Tibial nerve (tissue), 4 donors: ENCODE results near the gene RBM17. TPM values are rescaled to one million over a fixed set of nuclear protein-coding genes. Genes with fewer than 3 reads are reported as not detected.

Experiments used
- DNase-seq, 2 donors: peaks; one replicate each; pipeline ENCODE4 v3.0.0-alpha.2; 2019; ENCODE audit warnings: low spot score in 2 of 2
- H3K27ac ChIP-seq, 4 donors: fragments of 200-600 bp; sonication (generic) in 3 of 4; one replicate each; pipeline ENCODE4 v1.5.1; 2017 to 2019; ENCODE audit warnings: mild to moderate bottlenecking in 1 of 4
- H3K27me3 ChIP-seq, 2 donors: fragments of 200-600 bp; sonication (generic) in 1 of 2; one replicate each; pipeline versions ENCODE4 v1.5.1 to v1.6.0; 2017 to 2019
- H3K36me3 ChIP-seq, 3 donors: fragments of 200-600 bp; sonication (generic); one replicate each; pipeline ENCODE4 v1.5.1; 2018 to 2019
- H3K4me1 ChIP-seq, 4 donors: fragments of 200-600 bp; sonication (generic) in 3 of 4; one replicate each; pipeline ENCODE4 v1.5.1; 2017 to 2019
- H3K4me3 ChIP-seq, 4 donors: fragments of 200-600 bp; sonication (generic) in 3 of 4; one replicate each; pipeline ENCODE4 v1.5.1; 2017 to 2019; ENCODE audit warnings: mild to moderate bottlenecking in 1 of 4, moderate library complexity in 1 of 4
- H3K9me3 ChIP-seq, 4 donors: fragments of 200-600 bp; sonication (generic) in 3 of 4; one replicate each; pipeline ENCODE4 v1.5.1; 2017 to 2019
- EP300 ChIP-seq, 2 donors: sonication (generic); formaldehyde crosslinking; IDR thresholded peaks; one replicate each; pipeline ENCODE4 v1.6.1; 2017; ENCODE audit warnings: antibody characterized with exemption in 2 of 2, mild to moderate bottlenecking in 1 of 2
- POLR2A ChIP-seq, 2 donors: fragments of 450-650 bp; IDR thresholded peaks; one replicate each; pipeline ENCODE4 v1.6.1; 2017; ENCODE audit warnings: antibody characterized with exemption in 2 of 2, mild to moderate bottlenecking in 2 of 2, moderate library complexity in 2 of 2
- WGBS, 2 donors: methylation state at CpG; one replicate each; pipeline ENCODE4 v1.1.5; 2018; 5-methylcytosine and 5-hydroxymethylcytosine counted together
- total RNA-seq, 4 donors: library from RNA; depleted of rRNA; stranded (reverse); fragments of >200 nt; gene quantifications; one replicate each; pipeline ENCODE4 v1.1.0, GENCODE V29; 2016
- TF ChIP-seq, protein P1 (sequence below), 5 experiments: fragments of 200-600 bp in 3 of 5; fragments of 450-650 bp in 2 of 5; sonication (generic) in 3 of 5; IDR thresholded peaks; one replicate each; pipeline ENCODE4 v1.5.1; 2016 to 2019; ENCODE audit warnings: antibody characterized with exemption in 5 of 5, mild to moderate bottlenecking in 3 of 5, moderate library complexity in 2 of 5

The RBM17 gene
- total RNA-seq, 4 donors from 2014 or later, result 70.6 to 109 (median 94.3) TPM

DNA sequence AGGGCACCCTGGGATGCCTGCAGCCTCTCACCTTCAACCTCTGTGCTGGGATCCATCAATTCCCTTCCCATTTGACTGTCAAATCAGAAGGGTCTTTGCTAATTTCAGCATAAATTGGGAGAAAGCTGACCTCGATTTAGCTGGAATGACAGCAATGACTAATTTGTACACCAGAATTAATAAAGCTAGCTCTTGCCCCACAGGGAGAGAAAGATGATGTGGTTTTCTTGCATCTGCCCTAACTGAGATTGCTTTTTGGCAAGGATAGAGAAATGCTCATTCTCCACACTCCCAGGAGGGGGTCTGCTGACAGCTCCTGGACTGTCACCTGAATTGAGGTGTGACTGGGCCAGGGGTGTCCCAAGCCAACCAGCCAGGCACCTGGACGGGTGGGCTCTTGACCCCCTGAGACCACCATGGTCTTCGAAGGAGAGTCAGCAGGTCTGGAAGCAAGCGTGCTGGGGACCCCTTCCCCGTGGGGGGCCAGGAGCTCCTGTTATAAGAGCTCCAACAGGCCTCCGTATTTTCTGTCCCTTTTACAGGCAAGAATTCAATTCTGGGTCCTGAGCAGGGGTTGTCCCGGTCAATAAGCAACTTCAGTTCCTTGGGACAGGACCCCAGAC lies 42.1 kb downstream of the RBM17 start:
- Histone ChIP-seq H3K9me3 (no peaks in the 10 kb centered on the region), H3K4me1 (peaks cover 0 to 9% (median 0%) of the 10 kb centered on the region in 4 donors), H3K27ac (no peak overlapping the region), H3K27me3 (peaks cover 0 to 4% of the 10 kb centered on the region in 2 donors), H3K36me3 (no peaks in the 10 kb centered on the region), H3K4me3 (no peak overlapping the region)
- 73 to 76% methylated on average over 6 to 7 of the region's 7 CpGs for WGBS, 2 donors
- no peak for DNase-seq
- TF ChIP-seq EP300 (IDR thresholded peaks at IDR 0.05) (no peak), POLR2A (IDR thresholded peaks at IDR 0.05) (no peak)
- TF ChIP-seq, protein P1, sequence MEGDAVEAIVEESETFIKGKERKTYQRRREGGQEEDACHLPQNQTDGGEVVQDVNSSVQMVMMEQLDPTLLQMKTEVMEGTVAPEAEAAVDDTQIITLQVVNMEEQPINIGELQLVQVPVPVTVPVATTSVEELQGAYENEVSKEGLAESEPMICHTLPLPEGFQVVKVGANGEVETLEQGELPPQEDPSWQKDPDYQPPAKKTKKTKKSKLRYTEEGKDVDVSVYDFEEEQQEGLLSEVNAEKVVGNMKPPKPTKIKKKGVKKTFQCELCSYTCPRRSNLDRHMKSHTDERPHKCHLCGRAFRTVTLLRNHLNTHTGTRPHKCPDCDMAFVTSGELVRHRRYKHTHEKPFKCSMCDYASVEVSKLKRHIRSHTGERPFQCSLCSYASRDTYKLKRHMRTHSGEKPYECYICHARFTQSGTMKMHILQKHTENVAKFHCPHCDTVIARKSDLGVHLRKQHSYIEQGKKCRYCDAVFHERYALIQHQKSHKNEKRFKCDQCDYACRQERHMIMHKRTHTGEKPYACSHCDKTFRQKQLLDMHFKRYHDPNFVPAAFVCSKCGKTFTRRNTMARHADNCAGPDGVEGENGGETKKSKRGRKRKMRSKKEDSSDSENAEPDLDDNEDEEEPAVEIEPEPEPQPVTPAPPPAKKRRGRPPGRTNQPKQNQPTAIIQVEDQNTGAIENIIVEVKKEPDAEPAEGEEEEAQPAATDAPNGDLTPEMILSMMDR (IDR thresholded peaks at IDR 0.05), result no peak

DNA sequence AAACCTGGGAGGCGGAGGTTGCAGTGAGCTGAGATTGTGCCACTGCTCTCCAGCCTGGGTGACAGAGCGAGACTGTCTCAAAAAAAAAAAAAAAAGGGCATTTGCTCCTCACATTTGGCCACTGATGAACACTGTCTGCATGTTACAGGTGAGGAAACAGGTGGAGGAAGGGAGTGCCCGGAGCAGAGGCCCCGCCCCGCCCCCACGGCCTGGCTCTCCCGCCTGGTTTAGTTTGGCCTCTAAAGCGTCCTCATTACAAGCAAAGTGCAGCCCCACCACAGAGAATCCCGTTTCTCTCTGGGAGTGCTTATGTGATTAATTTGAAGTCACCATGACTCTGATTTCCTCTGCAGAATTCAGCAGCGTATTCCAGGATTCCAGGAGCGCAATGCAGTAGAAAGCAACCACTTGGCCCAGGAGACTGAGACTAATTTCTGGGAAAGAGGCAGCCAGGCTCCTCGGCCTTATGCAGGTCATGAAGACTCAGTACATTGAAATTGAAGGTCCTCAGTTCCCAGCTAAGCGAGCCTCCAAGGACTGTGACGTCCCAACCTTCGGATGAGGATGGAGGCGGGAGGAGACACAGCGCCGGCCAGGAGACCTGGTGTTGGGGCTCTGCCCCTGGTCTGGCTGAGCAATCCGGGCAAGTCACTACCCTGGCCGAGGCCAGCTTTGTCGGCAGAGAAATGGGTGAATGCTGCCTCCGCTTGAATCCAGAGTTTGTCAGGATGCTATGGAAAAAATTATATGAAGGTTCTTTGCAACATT lies 44.7 kb downstream of the RBM17 start:
- H3K27me3 ChIP-seq, result peaks cover 0 to 4% of the 10 kb centered on the region in 2 donors
- WGBS, 2 donors, result 81 to 82% methylated on average over 22 of the region's 22 CpGs
- DNase-seq, result no peak

DNA sequence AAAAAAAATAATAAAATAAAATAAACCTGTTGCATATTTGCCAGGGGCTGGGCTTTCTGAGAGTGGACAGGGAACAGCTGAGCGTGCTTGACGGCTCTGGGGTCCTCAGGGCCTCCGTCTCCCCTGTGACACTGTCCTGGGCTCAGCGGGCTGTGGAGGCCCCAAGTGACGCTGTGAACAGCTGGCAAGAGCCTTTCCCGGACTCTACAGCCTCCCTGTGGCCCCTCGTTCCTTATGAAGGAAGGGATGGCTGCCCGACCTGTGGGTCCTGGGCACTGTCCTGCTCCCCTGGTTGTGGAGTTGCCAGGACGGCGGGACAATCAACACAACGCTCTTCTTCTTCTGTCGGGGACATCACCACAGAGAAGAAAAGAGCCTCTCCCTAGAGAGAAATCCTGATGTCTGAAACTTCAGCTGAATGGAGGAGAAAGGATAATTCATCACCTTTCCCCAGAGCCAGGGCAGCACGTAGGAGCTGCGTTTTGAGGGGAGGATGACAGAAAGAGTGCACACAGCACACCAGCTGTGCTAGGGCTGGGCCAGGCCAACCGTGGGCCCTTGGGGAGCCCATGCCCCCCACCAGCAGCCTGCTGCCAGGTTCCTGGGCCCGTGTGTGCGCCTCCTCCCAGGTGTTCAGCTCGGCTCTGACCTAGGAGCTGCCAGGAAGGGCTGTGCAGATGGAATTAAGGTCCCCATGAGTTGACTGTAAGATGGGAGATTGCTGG lies 45.4 kb downstream of the RBM17 start:
- Histone ChIP-seq H3K36me3 (no peaks in the 10 kb centered on the region), H3K27me3 (peaks cover 0 to 4% of the 10 kb centered on the region in 2 donors), H3K9me3 (no peaks in the 10 kb centered on the region), H3K4me1 (no peaks in the 10 kb centered on the region), H3K4me3 (no peak overlapping the region), H3K27ac (no peak overlapping the region)
- 79 to 85% methylated on average over 18 of the region's 18 CpGs for WGBS, 2 donors
- DNase-seq, result no peak
- no peak for TF ChIP-seq EP300 (IDR thresholded peaks at IDR 0.05)
- TF ChIP-seq, protein P1 (IDR thresholded peaks at IDR 0.05), result no peak
- no peak for TF ChIP-seq POLR2A (IDR thresholded peaks at IDR 0.05)

More for the DNA sequence above, 44.7 kb downstream of the RBM17 start:
- Histone ChIP-seq H3K9me3 (no peaks in the 10 kb centered on the region), H3K36me3 (no peaks in the 10 kb centered on the region), H3K4me1 (peaks cover 0 to 7% (median 0%) of the 10 kb centered on the region in 4 donors), H3K4me3 (no peak overlapping the region), H3K27ac (no peak overlapping the region)
- TF ChIP-seq EP300 (IDR thresholded peaks at IDR 0.05) (no peak), POLR2A (IDR thresholded peaks at IDR 0.05) (no peak)
- TF ChIP-seq, protein P1 (IDR thresholded peaks at IDR 0.05), result no peak

DNA sequence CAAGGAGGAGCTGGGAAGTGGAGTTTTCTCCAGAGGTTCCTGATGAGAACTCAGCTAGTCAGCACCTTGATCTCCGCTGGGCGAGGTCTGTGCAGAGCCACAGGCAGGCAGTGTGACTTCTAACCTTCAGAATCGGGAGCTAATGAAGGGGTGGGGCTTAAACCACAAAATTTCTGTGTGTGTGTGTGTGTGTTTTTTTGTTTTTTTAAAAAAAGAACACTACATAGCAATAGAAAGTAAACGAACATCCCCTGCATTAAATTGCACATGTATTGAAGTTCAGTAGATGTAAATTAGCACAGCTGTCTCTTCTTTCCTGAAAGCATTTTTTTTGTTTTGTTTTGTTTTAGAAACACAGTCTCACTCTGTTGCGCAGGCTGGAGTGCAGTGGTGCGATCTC lies 46.2 kb downstream of the RBM17 start:
- peaks cover 0 to 3% (median under 1%) of the 10 kb centered on the region in 4 donors for H3K4me1 ChIP-seq
- WGBS, 2 donors, result 57 to 75% methylated on average over 6 of the region's 6 CpGs
- TF ChIP-seq, protein P1 (IDR thresholded peaks at IDR 0.05), result no peak
- TF ChIP-seq POLR2A (IDR thresholded peaks at IDR 0.05) (no peak), EP300 (IDR thresholded peaks at IDR 0.05) (no peak)
- H3K4me3 ChIP-seq, result no peak overlapping the region
- H3K9me3 ChIP-seq, result no peaks in the 10 kb centered on the region
- no peak for DNase-seq
- no peaks in the 10 kb centered on the region for H3K36me3 ChIP-seq
- peaks cover 0 to 4% of the 10 kb centered on the region in 2 donors for H3K27me3 ChIP-seq
- H3K27ac ChIP-seq, result no peak overlapping the region
